T-helper 2 cell treated with Interferon-gamma antibody and Interleukin-4, amounts not matched to agents 100 ng/mL and 5 ng/mL, for 36 hours (primary cell): ENCODE results near the gene NHERF2. TPM values are rescaled to one million over a fixed set of nuclear protein-coding genes. Genes with fewer than 3 reads are reported as not detected.
"Not testable (repeated sequence)": the region's sequence is repeated elsewhere in the genome, so short reads cannot be mapped to it uniquely, and the experiment has no call there.

Source experiments
- intact Hi-C: fragments of 100-400 bp; cut with micrococcal nuclease; formaldehyde crosslinking; loops from one replicate; pipeline ENCODE4 v1.15.1; 2023
- total RNA-seq: library from RNA; stranded (reverse); gene quantifications from 2 replicates; pipeline ENCODE4 v1.2.3, GENCODE V29; 2022

The NHERF2 gene
- total RNA-seq, 1 donor from 2014 or later: 3.1 TPM

GRCh38 chr16:2024032-2024420, 2.7 kb upstream of the NHERF2 start:
- intact Hi-C loops: no loop called here

GRCh38 chr16:2025251-2025650, 1.5 kb upstream of the NHERF2 start:
- intact Hi-C loops: no loop called here

GRCh38 chr16:2025878-2026460, 733 bp upstream of the NHERF2 start:
- intact Hi-C loops: no loop called here

- intact Hi-C loops: no loop called here
Measured at GRCh38 chr16:2027024-2028010, 615 bp downstream of the NHERF2 start.

- intact Hi-C loops: no loop called here
Measured at GRCh38 chr16:2028146-2028545, 1.4 kb downstream of the NHERF2 start.

GRCh38 chr16:2028620-2029220, 2.0 kb downstream of the NHERF2 start:
- intact Hi-C loops: no loop called here

GRCh38 chr16:2029350-2029749, 2.6 kb downstream of the NHERF2 start:
- intact Hi-C loops: no loop called here

GRCh38 chr16:2030036-2030435, 3.3 kb downstream of the NHERF2 start:
- intact Hi-C loops: no loop called here

GRCh38 chr16:2031081-2031577, 4.4 kb downstream of the NHERF2 start:
- intact Hi-C loops: no loop called here

GRCh38 chr16:2032285-2033056, 5.8 kb downstream of the NHERF2 start:
- intact Hi-C loops: no loop called here

GRCh38 chr16:2033057-2033908, 6.6 kb downstream of the NHERF2 start:
- intact Hi-C loops: no loop called here

GRCh38 chr16:2033909-2034695, 7.4 kb downstream of the NHERF2 start:
- intact Hi-C loops: not testable (repeated sequence)

- intact Hi-C loops: no loop called here
Measured at GRCh38 chr16:2034696-2035430, 8.2 kb downstream of the NHERF2 start.

GRCh38 chr16:2035431-2036199, 8.9 kb downstream of the NHERF2 start:
- intact Hi-C loops: no loop called here

GRCh38 chr16:2036200-2036966, 9.7 kb downstream of the NHERF2 start:
- intact Hi-C loops: no loop called here

- intact Hi-C loops: no loop called here
Measured at GRCh38 chr16:2037115-2037514, 10.4 kb downstream of the NHERF2 start.

GRCh38 chr16:2037647-2038381, 11.1 kb downstream of the NHERF2 start:
- intact Hi-C loops: no loop called here
